HG03280 (cell line): ENCODE results near the gene KIAA0232.
"Not testable (repeated sequence)": the region's sequence is repeated elsewhere in the genome, so short reads cannot be mapped to it uniquely, and the experiment has no call there.

Experiments used
- ATAC-seq: cut with Tn5 transposase; IDR thresholded peaks from one replicate; pipeline ENCODE4 v1.9.1; 2021; ENCODE audit warnings: mild to moderate bottlenecking, moderate library complexity; ENCODE audit not compliant: unreplicated experiment

Gene KIAA0232

DNA sequence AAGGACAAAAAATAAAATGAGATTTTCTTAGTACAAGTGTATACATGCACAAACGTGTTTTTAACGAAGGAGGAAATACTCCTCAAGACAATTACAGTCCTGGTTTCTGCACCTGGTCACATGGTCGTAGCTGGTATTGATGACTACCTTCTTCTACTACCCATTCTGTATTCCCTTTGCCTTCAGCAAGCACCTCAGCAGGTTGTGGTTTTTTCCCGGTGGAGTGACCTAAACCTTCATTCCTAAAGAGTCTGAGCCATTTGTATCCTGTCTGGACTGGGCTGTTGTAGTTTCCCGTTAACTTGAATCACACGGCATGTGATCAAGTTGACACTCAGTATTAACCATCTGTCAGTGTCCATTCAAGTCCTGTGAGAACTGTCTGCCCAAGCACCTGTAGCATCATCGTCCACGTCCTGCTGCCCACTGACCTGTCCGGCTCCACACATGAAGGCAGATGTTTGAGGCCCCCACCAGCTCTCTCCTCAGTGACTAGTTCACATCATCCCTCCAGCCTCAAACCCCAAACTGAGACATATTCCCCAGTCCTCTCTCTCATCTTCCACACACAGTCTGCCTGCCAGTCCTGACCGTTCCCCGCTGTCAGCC, 96.0 kb downstream of the KIAA0232 start:
- ATAC-seq = no peak

DNA sequence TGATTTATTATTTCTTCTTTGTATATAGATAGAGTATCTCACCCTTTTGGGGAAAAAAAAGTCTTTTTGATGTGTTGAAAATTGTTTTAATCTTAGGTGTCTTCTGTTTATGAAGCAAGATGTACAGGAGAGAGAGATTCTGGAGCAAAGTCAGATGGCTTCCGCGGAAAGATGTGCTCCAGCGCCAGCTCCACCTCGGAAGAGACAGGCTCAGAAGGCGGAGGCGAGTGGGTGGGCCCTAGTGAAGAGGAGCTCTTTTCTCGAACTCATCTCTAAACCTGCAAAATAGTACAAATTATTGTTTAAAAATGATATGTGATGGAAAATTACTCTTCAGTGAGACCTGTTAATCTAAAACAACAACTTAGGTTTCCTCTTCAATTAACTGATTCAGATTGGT, 98.2 kb downstream of the KIAA0232 start:
- ATAC-seq = no peak

DNA sequence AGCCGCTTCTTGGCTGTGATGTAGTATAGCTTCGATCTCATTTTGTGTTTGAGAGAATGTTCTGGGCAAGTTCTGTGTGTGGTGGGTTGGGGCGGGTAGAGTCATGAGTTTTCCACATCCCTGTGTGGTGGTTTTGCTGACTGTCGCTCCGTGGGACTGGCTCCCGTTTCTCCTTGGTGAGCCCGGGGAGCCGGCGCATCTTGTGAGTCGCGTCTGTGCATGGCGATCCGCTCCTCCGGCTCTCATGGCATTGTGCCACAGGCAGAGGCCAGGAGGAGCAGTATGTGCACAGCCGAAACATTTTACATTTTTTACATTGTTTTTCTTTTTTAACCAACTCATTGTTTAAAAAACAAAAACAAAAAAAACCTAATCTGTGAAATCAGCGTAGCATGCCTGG, 99.4 kb downstream of the KIAA0232 start:
- no peak for ATAC-seq

- ATAC-seq = no peak
Measured at GRCh38 chr4:6884341-6884870, 101.9 kb downstream of the KIAA0232 start.

GRCh38 chr4:6885953-6886557, 103.5 kb downstream of the KIAA0232 start:
- ATAC-seq = no peak

DNA sequence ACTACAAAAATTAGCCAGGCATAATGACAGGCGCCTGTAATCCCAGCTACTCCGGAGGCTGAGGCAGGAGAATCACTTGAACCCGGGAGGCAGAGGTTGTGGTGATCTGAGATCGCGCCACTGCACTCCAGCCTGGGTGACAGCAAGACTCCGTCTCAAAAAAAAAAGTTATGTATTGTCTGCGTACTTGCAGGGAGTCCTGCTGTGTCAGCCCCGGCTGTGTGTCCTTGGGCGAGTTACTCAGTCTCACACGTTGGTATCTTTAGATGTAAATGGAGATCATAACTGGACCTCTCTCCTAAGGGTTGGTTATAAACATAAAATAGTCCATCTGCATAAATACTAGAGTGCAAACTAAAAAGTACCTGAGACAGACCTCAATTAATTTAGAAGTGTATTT, 104.4 kb downstream of the KIAA0232 start:
- no peak for ATAC-seq

DNA sequence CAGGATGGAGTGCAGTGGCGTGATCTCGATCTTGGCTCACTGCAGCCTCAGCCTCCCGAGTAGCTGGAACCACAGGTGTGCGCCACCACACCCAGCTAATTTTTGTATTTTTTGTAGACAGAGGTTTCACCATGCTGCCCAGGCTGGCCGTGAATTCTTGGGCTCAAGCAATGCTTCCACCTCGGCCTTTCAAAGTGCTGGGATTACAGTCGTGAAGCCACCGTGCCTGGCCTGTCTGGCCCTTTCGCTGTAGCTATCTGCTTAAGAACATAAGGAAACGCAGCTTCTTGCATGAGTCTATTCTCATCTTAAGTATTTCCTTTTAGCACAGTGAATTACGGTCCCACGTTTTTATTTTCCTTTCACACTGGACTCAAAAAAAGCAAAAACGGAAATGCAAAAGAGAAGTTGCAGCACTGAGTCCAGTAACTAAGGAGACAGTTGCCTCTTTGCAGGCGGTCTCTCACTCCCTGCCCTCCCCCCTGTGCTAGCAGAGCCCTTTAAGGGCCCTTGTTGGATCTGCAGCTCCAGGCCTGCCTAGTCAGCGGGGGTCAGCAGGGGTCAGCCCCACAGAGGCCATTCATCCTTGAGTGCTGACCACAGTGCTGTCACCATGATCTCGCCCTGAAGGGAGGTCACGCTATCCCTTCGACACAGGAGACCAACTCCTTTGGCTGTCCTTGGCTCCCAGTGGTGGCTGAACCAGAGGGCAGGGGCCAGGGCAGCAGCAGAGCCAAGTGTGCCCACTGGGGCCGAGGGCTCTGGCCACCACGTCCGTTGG, 105.3 kb downstream of the KIAA0232 start:
- no peak for ATAC-seq

GRCh38 chr4:6888506-6889071, 106.1 kb downstream of the KIAA0232 start:
- ATAC-seq = no peak

- ATAC-seq = no peak
Measured at GRCh38 chr4:6889101-6889735, 106.7 kb downstream of the KIAA0232 start.

DNA sequence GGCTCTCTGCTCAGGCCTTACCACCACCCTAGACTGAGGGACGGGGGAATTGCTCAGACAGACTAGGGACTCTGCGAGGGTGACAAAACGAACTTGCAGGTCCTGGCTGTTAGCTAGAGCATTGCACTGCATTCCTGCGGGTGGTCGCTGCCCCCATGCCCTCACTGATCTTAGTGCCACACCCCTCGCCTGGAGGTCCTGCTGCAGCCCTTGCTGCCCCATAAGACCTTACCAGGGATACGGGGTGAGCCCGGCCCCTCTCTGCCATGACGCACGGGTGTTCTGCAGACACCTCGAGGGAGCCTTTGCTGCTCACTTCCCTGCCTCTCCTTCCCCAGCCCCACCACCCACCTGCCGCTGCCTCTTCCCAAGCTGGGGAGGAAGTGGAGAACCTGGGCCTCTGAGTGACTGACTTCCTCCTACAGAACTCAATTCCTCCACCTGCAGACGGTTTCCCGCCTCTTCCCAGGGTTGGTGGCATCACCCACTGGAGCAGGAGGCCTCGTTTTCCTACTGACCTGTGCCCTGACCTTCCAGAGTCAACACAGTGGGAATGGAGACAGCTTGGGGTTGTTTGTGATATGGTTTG, 107.3 kb downstream of the KIAA0232 start:
- no peak for ATAC-seq

DNA sequence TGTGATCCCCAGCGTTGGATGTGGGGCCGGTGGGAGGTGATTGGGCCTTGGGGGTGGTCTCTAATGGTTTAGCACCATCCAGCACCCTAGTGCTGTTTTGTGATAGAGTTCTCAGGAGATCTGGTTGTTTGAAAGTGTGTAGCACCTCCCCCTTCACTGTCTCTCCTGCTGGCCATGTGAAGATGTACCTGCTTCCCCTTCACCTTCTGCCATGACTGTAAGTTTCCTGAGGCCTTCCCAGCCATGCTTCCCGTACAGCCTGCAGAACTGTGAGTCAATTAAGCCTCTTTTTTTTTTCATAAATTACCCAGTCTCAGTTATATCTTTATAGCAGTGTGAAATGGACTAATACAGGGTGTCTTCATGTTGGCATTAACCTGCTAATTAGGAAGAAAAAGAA, 107.8 kb downstream of the KIAA0232 start:
- ATAC-seq = no peak

DNA sequence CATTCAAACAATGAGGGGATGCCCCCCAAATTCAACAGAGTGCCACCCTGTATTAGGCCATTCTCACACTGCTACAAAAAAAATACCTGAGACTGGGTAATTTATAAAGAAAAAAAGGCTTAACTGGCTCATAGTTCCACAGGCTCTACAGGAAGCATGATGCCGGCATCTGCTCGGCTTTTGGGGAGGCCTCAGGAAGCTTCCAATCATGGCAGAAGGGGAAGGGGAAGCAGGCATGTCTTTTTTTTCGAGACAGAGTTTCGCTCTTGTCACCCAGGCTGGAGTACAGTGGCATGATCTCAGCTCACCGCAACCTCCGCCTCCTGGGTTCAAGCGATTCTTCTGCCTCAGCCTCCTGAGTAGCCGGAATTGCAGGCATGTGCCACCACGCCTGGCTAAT, 108.4 kb downstream of the KIAA0232 start:
- ATAC-seq = not testable (repeated sequence)

DNA sequence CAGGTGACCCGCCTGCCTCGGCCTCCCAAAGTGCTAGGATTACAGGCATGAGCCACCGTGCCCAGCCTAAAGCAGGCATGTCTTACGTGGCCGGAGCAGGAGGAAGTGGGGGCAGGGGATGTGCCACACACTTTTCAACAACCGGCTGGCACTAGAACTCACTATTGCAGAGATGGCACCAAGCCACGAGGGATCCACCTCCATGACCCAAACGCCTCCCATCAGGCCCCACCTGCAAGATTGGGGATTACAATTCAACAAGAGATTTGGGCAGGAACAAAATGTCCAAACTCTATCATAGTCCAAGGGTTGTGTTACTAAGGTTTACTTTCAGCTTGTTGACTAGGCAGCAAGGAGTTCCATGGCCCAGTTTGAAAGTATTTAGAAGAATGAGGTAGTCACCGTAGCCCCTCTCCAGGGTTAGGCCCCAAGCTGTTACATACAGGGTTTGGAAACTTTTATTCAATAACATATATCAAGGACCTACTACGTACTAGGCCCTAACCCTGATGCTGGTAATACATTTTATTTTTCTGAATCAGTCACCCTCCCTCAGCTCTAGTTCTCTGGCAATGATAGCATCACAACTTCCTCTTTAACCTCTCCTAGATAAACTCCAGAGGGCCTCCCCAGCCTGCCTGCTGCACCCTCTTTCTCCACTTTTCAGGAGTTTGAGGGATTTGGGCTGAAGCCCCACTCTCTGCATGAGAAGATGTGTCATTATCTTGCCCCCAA, 109.1 kb downstream of the KIAA0232 start:
- no peak for ATAC-seq

DNA sequence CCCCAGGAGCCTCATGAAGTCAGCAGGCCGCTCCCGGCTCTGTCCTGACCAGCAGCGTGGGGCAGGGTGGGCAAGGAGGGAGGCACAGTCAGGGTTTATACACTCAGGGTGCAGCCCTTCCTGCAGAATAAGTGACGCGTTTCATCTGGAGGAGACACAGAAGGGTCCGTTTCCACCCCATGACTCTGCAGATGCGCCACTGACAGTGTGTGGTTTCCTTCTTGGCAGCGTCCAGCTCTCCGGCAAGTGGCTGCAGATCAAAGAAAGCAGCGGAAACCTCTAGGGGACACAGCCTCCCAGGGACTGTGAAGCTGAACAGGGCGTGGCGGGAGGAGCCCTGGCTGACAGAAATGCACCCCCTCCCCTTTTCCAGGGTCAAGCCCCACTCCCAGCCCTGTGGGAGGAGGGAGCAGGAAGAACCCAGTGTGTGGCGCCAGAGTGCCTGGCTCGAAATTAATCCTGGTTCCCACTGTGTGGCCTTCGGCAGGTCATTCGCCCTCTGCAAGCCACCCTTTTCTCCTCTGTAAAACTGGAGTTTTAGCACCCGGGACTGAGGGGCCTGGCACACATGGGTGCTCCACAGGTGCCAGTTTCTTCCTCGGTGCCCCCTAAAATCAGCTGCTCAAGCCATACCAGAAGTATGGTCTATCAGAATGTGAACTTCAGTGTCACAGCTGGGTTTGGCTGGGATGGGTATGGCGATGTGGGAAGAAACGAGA, 109.8 kb downstream of the KIAA0232 start:
- ATAC-seq = no peak

DNA sequence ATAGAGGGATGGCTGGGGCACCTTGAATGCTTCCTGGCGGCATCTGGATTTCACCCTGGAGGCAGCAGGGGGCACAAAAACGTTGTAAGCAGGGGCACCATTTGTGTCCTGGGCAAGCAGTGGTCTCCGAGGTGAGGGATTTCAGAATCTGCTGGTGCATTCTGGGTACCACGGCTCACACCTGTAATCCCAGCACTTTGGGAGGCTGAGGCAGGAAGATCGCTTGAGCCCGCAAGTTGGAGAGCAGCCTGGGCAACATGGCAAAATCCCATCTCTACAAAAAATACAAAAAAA, 110.3 kb downstream of the KIAA0232 start:
- no peak for ATAC-seq

DNA sequence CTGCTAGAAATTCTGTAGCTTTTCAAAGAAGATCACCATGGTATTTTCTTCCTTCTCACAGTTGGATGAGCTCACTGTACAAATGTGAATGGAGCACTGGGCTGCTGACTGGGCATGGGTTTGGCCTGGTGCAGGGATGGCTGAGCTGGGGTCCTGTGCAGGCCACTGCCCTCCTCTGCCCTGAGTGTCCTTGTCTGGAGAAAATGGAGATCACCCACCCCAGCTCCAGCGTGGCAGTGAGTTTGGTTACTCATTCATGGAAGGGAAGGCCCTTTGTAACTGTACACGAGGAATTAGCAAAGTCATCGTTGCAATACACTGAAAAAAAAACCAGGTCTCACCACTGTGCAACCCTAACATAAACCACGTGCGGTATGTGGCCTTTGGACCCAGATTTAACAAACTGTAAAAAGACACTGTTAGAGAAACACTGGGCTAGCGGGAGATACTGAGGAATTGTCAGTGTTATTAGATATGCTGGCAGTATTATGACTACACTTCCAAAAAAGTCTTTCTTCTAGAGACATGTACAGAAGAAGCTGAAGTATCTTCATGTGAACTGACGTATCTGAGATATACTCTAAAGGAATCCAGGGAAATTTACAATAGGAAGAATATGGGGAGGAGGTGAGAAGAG, 111.0 kb downstream of the KIAA0232 start:
- no peak for ATAC-seq

DNA sequence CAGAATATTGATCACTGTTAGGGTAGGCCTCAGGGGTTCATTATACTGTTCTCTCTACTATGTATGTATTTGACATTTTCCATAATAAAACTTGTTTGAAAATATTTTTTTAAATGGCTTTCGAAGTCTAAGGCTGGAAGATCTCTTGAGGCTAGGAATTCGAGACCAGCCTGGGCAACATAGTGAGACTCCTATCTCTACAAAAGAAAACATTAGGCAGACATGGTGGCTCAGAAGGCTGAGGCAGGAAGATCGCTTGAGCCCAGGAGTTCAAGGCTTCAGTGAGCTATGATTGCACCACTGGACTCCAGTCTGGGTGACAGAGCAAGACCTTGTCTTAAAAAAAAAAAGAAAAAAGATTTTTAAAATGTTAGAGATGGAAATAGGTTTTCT, 111.6 kb downstream of the KIAA0232 start:
- ATAC-seq = no peak

DNA sequence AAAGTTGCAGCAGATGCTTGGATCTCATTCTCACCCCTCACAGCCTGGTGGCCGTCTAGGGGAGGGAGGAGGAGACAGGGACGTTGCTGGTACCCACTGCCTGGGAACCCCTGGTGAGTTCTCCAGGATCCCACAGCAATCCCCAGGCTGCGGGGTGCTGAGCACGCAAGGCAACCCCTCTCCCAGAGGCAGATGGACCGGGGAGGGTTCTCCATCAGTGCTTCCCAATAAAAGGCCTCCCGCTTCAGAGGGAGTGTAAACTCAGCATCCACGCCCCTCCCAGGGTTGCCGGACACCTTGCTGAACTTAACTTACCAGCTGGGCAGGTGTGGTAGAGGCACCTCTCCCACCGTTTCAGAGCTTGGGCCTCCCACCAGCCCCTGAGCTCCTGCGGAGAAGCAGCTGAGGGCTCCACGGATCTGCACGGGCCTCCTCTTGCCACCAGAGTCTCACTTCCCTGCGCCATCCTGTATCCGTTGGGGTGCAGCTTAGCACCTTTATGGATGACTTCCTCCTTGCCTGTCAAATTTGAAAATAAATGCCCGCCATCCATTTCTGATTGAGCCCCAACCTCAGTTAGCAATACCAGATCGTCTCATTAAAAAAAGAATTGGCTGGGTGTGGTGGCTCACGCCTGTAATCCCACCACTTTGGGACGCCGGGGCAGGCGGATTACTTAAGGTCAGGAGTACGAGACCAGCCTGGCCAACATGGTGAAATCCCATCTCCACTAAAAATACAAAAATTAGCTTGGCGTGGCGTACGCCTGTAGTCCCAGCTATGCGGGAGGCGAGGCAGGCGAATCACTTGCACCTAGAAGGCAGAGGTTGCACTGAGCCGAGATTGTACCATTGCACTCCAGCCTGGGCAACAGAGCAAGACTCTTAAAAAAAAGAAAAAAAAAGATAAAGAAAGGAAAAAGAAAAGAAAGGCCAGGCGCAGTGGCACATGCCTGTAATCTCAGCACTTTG, 112.3 kb downstream of the KIAA0232 start:
- ATAC-seq = no peak
